GOT3 (cell line): ENCODE results near the gene RECK.
"Not testable (repeated sequence)": the region's sequence is repeated elsewhere in the genome, so short reads cannot be mapped to it uniquely, and the experiment has no call there.

Source experiments
- DNase-seq: peaks from one replicate; lab custom pipeline; 2025; ENCODE audit warnings: mixed read lengths; lab: John Stamatoyannopoulos, UW

RECK gene

GRCh38 chr9:36064448-36065037 is 27.8 kb downstream of the RECK start:
- no peak for DNase-seq

- DNase-seq = no peak
Measured at GRCh38 chr9:36074055-36074454, 37.3 kb downstream of the RECK start.

- no peak for DNase-seq
Measured at GRCh38 chr9:36074870-36075532, 38.3 kb downstream of the RECK start.

GRCh38 chr9:36078051-36078450 is 41.3 kb downstream of the RECK start:
- DNase-seq = no peak

GRCh38 chr9:36080519-36080918 is 43.8 kb downstream of the RECK start:
- no peak for DNase-seq

GRCh38 chr9:36082931-36083330 is 46.2 kb downstream of the RECK start:
- DNase-seq = no peak

- no peak for DNase-seq
Measured at GRCh38 chr9:36086442-36086841, 49.7 kb downstream of the RECK start.

- DNase-seq = not testable (repeated sequence)
Measured at GRCh38 chr9:36087054-36087453, 50.3 kb downstream of the RECK start.

- DNase-seq = no peak
Measured at GRCh38 chr9:36088020-36088419, 51.3 kb downstream of the RECK start.

- no peak for DNase-seq
Measured at GRCh38 chr9:36091026-36091953, 54.6 kb downstream of the RECK start.

GRCh38 chr9:36092014-36092413 is 55.3 kb downstream of the RECK start:
- DNase-seq = no peak

GRCh38 chr9:36092509-36093215 is 55.9 kb downstream of the RECK start:
- no peak for DNase-seq

- no peak for DNase-seq
Measured at GRCh38 chr9:36093384-36093783, 56.7 kb downstream of the RECK start.

GRCh38 chr9:36099718-36100117 is 63.0 kb downstream of the RECK start:
- DNase-seq = no peak

- no peak for DNase-seq
Measured at GRCh38 chr9:36100532-36100931, 63.8 kb downstream of the RECK start.

- no peak for DNase-seq
Measured at GRCh38 chr9:36101916-36102741, 65.4 kb downstream of the RECK start.

GRCh38 chr9:36102742-36103495 is 66.2 kb downstream of the RECK start:
- DNase-seq = no peak

GRCh38 chr9:36109071-36109470 is 72.4 kb downstream of the RECK start:
- DNase-seq = no peak

- no peak for DNase-seq
Measured at GRCh38 chr9:36110434-36110833, 73.7 kb downstream of the RECK start.

GRCh38 chr9:36112516-36112915 is 75.8 kb downstream of the RECK start:
- DNase-seq = no peak

- DNase-seq = no peak
Measured at GRCh38 chr9:36113999-36114398, 77.3 kb downstream of the RECK start.
